ENCODE measurements around the gene ENO1.
"Not testable (repeated sequence)": the region's sequence is repeated elsewhere in the genome, so short reads cannot be mapped to it uniquely, and the experiment has no call there.

The ENO1 gene

GRCh38 chr1:8878448-8878697, at the start of gene ENO1:
ENO1 (minus strand) TSS chr1:8878686; CDS start chr1:8874908, 3,778 bp downstream.
- DNase-seq (ENCODE audit: low read depth) = no peak

- no peak for DNase-seq (ENCODE audit: low read depth)
Observed at GRCh38 chr1:8926707-8927694, 48.5 kb upstream of the ENO1 start.

- DNase-seq (ENCODE audit: low read depth) = no peak
Observed at GRCh38 chr1:8925960-8926359, 47.5 kb upstream of the ENO1 start.

- DNase-seq (ENCODE audit: low read depth) = no peak
Observed at GRCh38 chr1:8925406-8925805, 46.9 kb upstream of the ENO1 start.

- DNase-seq (ENCODE audit: low read depth) = no peak
Observed at GRCh38 chr1:8922962-8923361, 44.5 kb upstream of the ENO1 start.

- DNase-seq (ENCODE audit: low read depth) = not testable (repeated sequence)
Observed at GRCh38 chr1:8917536-8917935, 39.0 kb upstream of the ENO1 start.

- DNase-seq (ENCODE audit: low read depth) = no peak
Observed at GRCh38 chr1:8915446-8915845, 37.0 kb upstream of the ENO1 start.

- no peak for DNase-seq (ENCODE audit: low read depth)
Observed at GRCh38 chr1:8914466-8914865, 36.0 kb upstream of the ENO1 start.

- DNase-seq (ENCODE audit: low read depth) = no peak
Observed at GRCh38 chr1:8913457-8913856, 35.0 kb upstream of the ENO1 start.

GRCh38 chr1:8911416-8912309, 33.2 kb upstream of the ENO1 start:
- no peak for DNase-seq (ENCODE audit: low read depth)

GRCh38 chr1:8910914-8911313, 32.4 kb upstream of the ENO1 start:
- no peak for DNase-seq (ENCODE audit: low read depth)

GRCh38 chr1:8910331-8910730, 31.8 kb upstream of the ENO1 start:
- no peak for DNase-seq (ENCODE audit: low read depth)

GRCh38 chr1:8908388-8909151, 30.1 kb upstream of the ENO1 start:
- no peak for DNase-seq (ENCODE audit: low read depth)

- no peak for DNase-seq (ENCODE audit: low read depth)
Observed at GRCh38 chr1:8905582-8906191, 27.2 kb upstream of the ENO1 start.

GRCh38 chr1:8903908-8904650, 25.6 kb upstream of the ENO1 start:
- DNase-seq (ENCODE audit: low read depth) = no peak

- no peak for DNase-seq (ENCODE audit: low read depth)
Observed at GRCh38 chr1:8903410-8903809, 24.9 kb upstream of the ENO1 start.

GRCh38 chr1:8902765-8903164, 24.3 kb upstream of the ENO1 start:
- DNase-seq (ENCODE audit: low read depth) = no peak

GRCh38 chr1:8900684-8901083, 22.2 kb upstream of the ENO1 start:
- DNase-seq (ENCODE audit: low read depth) = not testable (repeated sequence)

GRCh38 chr1:8899046-8899445, 20.6 kb upstream of the ENO1 start:
- DNase-seq (ENCODE audit: low read depth) = no peak

GRCh38 chr1:8898418-8898817, 19.9 kb upstream of the ENO1 start:
- not testable (repeated sequence) for DNase-seq (ENCODE audit: low read depth)

- not testable (repeated sequence) for DNase-seq (ENCODE audit: low read depth)
Observed at GRCh38 chr1:8897505-8897904, 19.0 kb upstream of the ENO1 start.

All from activated T-cell treated with anti-CD3 and anti-CD28 coated beads for 48 hours (primary cell).